Measurements from ENCODE around the gene PRKACA. TPM values are rescaled to one million over a fixed set of nuclear protein-coding genes. Genes with fewer than 3 reads are reported as not detected.

The PRKACA gene
- total and polyA plus RNA-seq, 4 donors: 44.1 to 161 (median 111) TPM

DNA sequence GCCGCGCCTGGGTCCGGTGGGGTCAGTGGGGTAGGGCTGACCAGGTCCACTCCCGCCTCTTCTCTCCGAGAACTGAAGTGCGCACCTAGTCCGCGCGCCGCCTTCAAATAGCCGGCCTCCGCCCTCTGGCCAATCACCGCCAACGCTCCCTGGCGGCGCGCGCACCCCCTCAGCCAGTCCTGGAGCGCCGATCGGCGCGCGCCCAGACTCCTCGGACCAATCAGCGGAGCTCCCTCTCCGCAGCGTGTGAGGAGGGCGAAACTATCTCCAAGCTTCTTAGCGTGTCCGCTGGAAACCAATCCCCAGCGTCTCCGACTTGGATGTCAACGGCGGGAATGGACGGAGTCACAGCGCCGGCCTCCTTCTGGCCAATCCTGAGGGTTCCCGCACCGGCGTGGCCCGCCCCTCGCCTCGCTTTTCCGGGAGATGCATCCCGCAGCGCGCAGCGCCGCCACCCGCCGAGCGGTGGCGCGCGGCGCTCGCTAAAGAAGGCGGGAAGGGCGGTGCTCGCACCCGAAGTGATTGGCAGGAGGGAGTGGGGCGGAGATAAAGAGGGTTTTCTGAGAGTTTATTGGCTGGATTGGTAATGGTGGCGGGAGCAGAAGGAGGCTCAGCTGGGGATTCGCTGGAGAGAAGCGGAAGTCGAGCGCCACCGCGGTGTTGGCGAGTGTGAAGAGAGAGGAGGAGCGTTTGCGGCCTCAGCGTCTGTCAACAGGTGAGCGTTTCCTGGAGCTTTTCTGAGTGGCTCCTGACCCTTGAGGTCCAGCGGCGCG, 19.1 kb upstream of the PRKACA start, which contains the start of gene ASF1B:
ASF1B (minus strand) TSS at position 81 of the 773 bp plus-strand sequence. CDS start 133 bp downstream, outside the sequence.
- peak within 1 kb of the TSS; percentile 96 for H3K27ac ChIP-seq (ENCODE audit: low read depth, low read length)
- H3K4me1 ChIP-seq (ENCODE audit: control insufficient read depth, insufficient read depth, low read length): peaks cover 46% of the 10 kb centered on the region
- WGBS (ENCODE audit: insufficient coverage): under 1% methylated on average over 78 of the region's 78 CpGs

DNA sequence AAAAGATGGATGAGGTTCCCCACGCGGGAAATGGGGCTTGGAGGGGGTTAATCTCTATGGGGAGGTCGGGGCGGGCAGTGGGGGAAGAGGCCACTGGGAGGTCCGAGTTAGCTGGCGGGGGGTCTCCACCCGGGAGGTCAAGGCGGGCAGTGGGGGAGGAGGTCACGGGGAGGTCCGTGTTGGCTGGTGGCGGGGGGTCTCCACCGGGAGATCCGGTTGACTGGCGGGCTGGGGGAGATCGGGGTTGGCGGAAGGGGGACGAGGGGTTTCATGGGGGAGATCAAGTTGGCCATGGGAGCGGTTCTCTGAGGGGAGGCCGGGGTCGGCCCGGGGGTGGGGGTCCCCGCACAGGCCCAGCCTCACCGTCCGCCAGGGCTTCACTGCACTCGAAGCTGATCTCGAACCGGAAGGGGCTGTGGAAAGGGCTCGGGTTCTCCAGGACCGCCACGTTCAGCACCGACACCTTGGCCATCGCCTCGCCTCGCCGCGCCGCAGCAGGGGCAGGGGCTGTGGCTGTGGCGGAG, 18.5 kb upstream of the PRKACA start:
- DNase-seq (ENCODE audit: low read depth in 4 of 6, low spot score in 6 of 6): no peak
- Histone ChIP-seq H3K9me3 (ENCODE audit: control insufficient read depth, insufficient read depth, low read length) (no peaks in the 10 kb centered on the region), H3K27ac (ENCODE audit: low read depth, low read length) (no peak overlapping the region), H3K4me1 (ENCODE audit: control insufficient read depth, insufficient read depth, low read length) (peaks cover 46% of the 10 kb centered on the region), H3K4me3 (ENCODE audit: low read depth, low read length) (peak overlapping the region; percentile 57), H3K27me3 (ENCODE audit: control insufficient read depth, insufficient read depth, low read length) (no peaks in the 10 kb centered on the region), H3K36me3 (ENCODE audit: control insufficient read depth, insufficient read depth, low read length) (no peaks in the 10 kb centered on the region)
- under 1% methylated on average over 35 of the region's 38 CpGs for WGBS (ENCODE audit: insufficient coverage)

More for the DNA sequence above, 19.1 kb upstream of the PRKACA start, which contains the start of gene ASF1B:
- DNase-seq (ENCODE audit: low read depth in 4 of 6, low spot score in 6 of 6): peak; percentile 95 to 100 (median 98)
- peak within 1 kb of the TSS; percentile 88 for H3K4me3 ChIP-seq (ENCODE audit: low read depth, low read length)
- no peaks in the 10 kb centered on the region for H3K27me3 ChIP-seq (ENCODE audit: control insufficient read depth, insufficient read depth, low read length)
- H3K9me3 ChIP-seq (ENCODE audit: control insufficient read depth, insufficient read depth, low read length): no peaks in the 10 kb centered on the region
- no peaks in the 10 kb centered on the region for H3K36me3 ChIP-seq (ENCODE audit: control insufficient read depth, insufficient read depth, low read length)

DNA sequence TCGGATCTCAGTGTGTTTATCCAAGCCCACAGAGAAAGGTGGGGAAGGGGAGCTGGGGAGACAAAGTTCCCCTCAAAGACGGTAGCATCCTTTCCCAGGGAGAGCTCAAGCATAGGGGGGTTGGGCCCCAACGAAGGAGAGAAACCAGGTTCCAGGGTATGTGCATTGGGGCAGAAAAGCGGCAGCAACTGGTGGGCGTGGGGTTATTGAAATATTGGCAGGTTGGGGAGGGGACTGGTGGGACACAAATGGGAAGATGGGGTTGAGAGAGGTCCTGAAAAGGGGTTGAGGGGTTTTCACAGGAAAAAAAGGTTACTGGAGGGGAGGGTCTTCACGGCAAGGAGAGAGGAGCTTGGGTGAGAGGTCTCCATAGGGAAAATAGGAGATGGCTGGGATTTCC, 17.8 kb upstream of the PRKACA start:
- Histone ChIP-seq H3K27me3 (ENCODE audit: control insufficient read depth, insufficient read depth, low read length) (no peaks in the 10 kb centered on the region), H3K27ac (ENCODE audit: low read depth, low read length) (no peak overlapping the region), H3K4me1 (ENCODE audit: control insufficient read depth, insufficient read depth, low read length) (peaks cover 41% of the 10 kb centered on the region), H3K4me3 (ENCODE audit: low read depth, low read length) (peak overlapping the region; percentile 57), H3K36me3 (ENCODE audit: control insufficient read depth, insufficient read depth, low read length) (no peaks in the 10 kb centered on the region), H3K9me3 (ENCODE audit: control insufficient read depth, insufficient read depth, low read length) (no peaks in the 10 kb centered on the region)
- WGBS (ENCODE audit: insufficient coverage): 34% methylated on average over 6 of the region's 6 CpGs
- DNase-seq (ENCODE audit: low read depth in 4 of 6, low spot score in 6 of 6): no peak

DNA sequence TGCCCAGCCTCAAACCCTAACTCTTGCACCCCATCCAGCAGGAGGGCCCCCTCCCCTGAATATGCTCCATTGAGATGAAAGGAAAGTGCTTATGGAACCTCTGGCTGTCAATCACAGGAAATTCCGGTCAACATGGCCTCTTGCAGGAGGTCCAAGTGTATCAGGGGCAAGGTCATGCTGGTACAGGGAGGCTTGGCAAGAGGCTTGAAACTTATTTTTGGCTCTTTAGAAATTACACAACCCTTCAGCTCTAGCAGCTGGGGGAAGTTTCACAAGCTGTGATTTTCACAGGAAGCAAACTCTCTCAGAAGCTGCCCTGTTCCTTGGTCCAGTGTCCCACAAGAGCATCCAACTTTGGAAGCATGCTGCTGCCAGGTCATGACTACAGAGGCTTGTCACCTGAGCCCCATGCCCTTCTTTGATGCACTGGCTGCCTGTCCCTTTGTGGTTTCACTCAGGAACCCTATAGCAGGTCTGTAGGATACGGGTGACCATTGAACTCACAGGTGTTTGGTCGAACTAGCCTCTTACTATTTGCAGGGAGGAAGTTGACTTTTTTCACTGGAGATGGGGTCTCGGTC, 10.5 kb upstream of the PRKACA start:
- Histone ChIP-seq H3K36me3 (ENCODE audit: control insufficient read depth, insufficient read depth, low read length) (no peaks in the 10 kb centered on the region), H3K4me1 (ENCODE audit: control insufficient read depth, insufficient read depth, low read length) (no peaks in the 10 kb centered on the region), H3K4me3 (ENCODE audit: low read depth, low read length) (no peak overlapping the region), H3K27ac (ENCODE audit: low read depth, low read length) (no peak overlapping the region), H3K27me3 (ENCODE audit: control insufficient read depth, insufficient read depth, low read length) (no peaks in the 10 kb centered on the region), H3K9me3 (ENCODE audit: control insufficient read depth, insufficient read depth, low read length) (no peaks in the 10 kb centered on the region)
- WGBS (ENCODE audit: insufficient coverage): 40% methylated on average over 1 of the region's 4 CpGs
- DNase-seq (ENCODE audit: low read depth in 4 of 6, low spot score in 6 of 6): no peak

DNA sequence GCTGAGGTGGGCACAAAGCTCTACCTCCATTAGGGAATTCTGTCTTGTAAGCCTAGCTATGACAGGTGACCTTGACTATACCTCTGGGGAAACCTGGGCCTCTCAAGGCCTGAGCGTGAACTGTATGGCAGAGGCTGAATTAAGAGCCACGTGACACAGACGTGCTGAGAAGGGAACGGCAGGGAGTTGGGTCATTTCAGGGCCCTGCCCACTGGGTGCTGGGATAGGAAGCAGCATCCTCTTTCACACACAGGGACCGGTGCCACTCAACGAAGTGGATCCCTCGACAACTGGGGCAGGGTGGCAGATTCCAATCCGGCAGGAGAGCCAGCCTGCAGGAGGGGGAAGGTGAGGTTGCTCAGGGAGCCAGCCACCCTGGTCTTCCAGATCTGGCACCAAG, 9.6 kb upstream of the PRKACA start:
- H3K4me3 ChIP-seq (ENCODE audit: low read depth, low read length): no peak overlapping the region
- WGBS (ENCODE audit: insufficient coverage): 90% methylated on average over 7 of the region's 8 CpGs
- no peaks in the 10 kb centered on the region for H3K36me3 ChIP-seq (ENCODE audit: control insufficient read depth, insufficient read depth, low read length)
- H3K9me3 ChIP-seq (ENCODE audit: control insufficient read depth, insufficient read depth, low read length): no peaks in the 10 kb centered on the region
- no peaks in the 10 kb centered on the region for H3K4me1 ChIP-seq (ENCODE audit: control insufficient read depth, insufficient read depth, low read length)
- no peak overlapping the region for H3K27ac ChIP-seq (ENCODE audit: low read depth, low read length)
- no peak for DNase-seq (ENCODE audit: low read depth in 4 of 6, low spot score in 6 of 6)
- no peaks in the 10 kb centered on the region for H3K27me3 ChIP-seq (ENCODE audit: control insufficient read depth, insufficient read depth, low read length)

DNA sequence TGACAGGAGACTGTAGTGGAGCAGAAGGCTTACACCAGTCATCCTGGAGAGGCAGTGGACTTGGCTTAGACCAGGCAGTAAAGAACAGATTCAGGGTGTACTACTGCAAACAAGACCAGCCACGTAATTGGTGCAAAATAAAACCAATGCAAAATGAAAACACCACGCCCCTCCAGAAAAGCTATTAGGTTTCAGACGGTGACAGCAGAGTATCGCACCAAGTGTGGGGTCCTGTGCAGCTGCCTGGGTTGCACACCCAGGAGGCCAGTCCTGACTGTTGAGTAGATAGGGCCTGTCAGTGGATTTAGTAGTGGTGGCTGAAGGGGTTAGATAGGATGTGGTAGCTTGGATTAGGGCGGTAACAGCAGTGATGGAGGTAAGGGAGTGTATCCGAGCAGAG, 5.4 kb upstream of the PRKACA start:
- no peaks in the 10 kb centered on the region for H3K27me3 ChIP-seq (ENCODE audit: control insufficient read depth, insufficient read depth, low read length)
- peaks cover 21% of the 10 kb centered on the region for H3K4me1 ChIP-seq (ENCODE audit: control insufficient read depth, insufficient read depth, low read length)
- H3K27ac ChIP-seq (ENCODE audit: low read depth, low read length): no peak overlapping the region
- WGBS (ENCODE audit: insufficient coverage): 90% methylated on average over 4 of the region's 6 CpGs
- H3K9me3 ChIP-seq (ENCODE audit: control insufficient read depth, insufficient read depth, low read length): no peaks in the 10 kb centered on the region
- H3K36me3 ChIP-seq (ENCODE audit: control insufficient read depth, insufficient read depth, low read length): peaks cover 3% of the 10 kb centered on the region
- DNase-seq (ENCODE audit: low read depth in 4 of 6, low spot score in 6 of 6): no peak
- H3K4me3 ChIP-seq (ENCODE audit: low read depth, low read length): no peak overlapping the region

DNA sequence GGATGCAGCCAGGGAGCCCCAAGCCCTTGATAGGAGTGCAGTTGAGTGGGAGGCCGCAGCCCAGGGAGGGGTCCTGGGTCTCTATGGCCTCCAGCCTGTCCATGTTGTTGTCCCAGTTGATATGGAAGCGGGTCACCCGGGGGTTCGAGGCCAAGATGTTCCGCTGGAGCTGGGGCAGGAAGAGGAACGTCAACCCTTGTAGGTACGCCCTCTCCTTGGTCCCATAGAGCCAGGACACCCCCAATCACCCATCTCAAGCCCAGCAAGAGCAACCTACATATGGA, 2.9 kb upstream of the PRKACA start:
- H3K9me3 ChIP-seq (ENCODE audit: control insufficient read depth, insufficient read depth, low read length): no peaks in the 10 kb centered on the region
- no peak for DNase-seq (ENCODE audit: low read depth in 4 of 6, low spot score in 6 of 6)
- H3K27me3 ChIP-seq (ENCODE audit: control insufficient read depth, insufficient read depth, low read length): no peaks in the 10 kb centered on the region
- no peak overlapping the region for H3K4me3 ChIP-seq (ENCODE audit: low read depth, low read length)
- H3K36me3 ChIP-seq (ENCODE audit: control insufficient read depth, insufficient read depth, low read length): peaks cover 3% of the 10 kb centered on the region
- H3K4me1 ChIP-seq (ENCODE audit: control insufficient read depth, insufficient read depth, low read length): peaks cover 39% of the 10 kb centered on the region
- H3K27ac ChIP-seq (ENCODE audit: low read depth, low read length): no peak overlapping the region
- WGBS (ENCODE audit: insufficient coverage): 99% methylated on average over 6 of the region's 7 CpGs

DNA sequence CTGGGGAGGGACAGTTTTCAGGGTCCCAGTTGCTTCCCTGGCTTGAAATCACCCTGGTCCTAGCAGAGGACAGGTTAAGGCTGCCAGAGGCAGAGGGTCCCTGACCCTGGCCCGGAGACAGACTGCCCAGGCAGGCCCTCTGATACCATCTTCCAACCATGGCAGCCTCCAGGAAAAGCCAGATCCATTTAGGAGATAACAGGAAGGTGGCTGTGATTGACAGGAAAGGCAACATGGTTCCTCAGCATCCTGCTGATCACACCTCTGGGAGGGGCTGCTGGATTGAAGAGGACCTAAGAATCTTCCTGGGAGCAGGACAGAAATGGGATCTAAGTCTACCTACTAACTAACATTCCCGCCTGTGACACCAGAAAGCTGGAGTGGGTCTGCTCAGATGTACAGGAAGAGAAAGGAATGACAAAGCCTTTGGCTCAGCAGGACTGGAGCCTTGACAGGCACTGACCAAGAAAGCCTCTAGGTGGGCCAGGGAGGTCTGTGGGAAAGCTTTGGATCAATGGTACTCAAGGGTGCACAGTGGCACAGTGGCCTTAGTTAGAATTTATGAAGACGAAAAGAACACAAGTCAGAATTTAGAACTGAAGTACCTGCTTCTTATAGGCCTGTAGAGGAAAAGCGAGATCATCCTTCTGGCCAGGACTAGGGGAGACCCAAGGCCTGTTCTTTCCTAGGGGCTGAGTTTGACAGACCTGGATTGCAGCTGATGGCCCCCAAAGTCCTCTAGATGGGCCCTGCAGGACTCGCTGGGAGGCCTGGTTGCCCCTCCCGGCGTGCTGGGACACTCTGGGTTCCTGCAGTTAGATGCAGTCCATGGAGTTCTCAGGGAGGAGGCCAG, 2.3 kb upstream of the PRKACA start:
- Histone ChIP-seq H3K4me3 (ENCODE audit: low read depth, low read length) (no peak overlapping the region), H3K4me1 (ENCODE audit: control insufficient read depth, insufficient read depth, low read length) (peaks cover 41% of the 10 kb centered on the region), H3K36me3 (ENCODE audit: control insufficient read depth, insufficient read depth, low read length) (peaks cover 3% of the 10 kb centered on the region), H3K9me3 (ENCODE audit: control insufficient read depth, insufficient read depth, low read length) (no peaks in the 10 kb centered on the region), H3K27ac (ENCODE audit: low read depth, low read length) (no peak overlapping the region), H3K27me3 (ENCODE audit: control insufficient read depth, insufficient read depth, low read length) (no peaks in the 10 kb centered on the region)
- DNase-seq (ENCODE audit: low read depth in 4 of 6, low spot score in 6 of 6): no peak
- 87% methylated on average over 6 of the region's 7 CpGs for WGBS (ENCODE audit: insufficient coverage)

DNA sequence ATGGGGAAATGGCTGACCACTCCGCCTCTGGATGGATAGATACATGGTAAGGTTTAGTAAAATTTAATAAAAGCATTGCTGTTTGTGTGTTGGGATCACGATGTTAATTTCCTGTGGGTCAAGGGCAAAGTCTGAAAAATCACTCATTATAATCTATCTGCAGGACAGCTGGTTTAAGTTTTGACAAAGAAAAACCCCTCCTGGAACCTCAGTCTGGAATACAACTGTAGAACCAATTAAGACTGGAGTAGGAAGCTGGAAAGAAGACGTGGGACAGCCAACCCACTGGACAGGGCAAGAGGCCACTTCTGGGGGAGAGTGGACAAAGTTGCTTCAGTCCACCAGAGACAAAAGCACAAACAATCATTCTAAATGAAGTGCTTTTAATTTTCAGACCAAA, 1.6 kb upstream of the PRKACA start:
- Histone ChIP-seq H3K4me3 (ENCODE audit: low read depth, low read length) (no peak overlapping the region), H3K27me3 (ENCODE audit: control insufficient read depth, insufficient read depth, low read length) (no peaks in the 10 kb centered on the region), H3K36me3 (ENCODE audit: control insufficient read depth, insufficient read depth, low read length) (peaks cover 10% of the 10 kb centered on the region), H3K9me3 (ENCODE audit: control insufficient read depth, insufficient read depth, low read length) (no peaks in the 10 kb centered on the region), H3K4me1 (ENCODE audit: control insufficient read depth, insufficient read depth, low read length) (peaks cover 48% of the 10 kb centered on the region), H3K27ac (ENCODE audit: low read depth, low read length) (peak overlapping the region; percentile 99)
- no peak for DNase-seq (ENCODE audit: low read depth in 4 of 6, low spot score in 6 of 6)
- no CpG with 5 or more reads among the region's 3 CpGs for WGBS (ENCODE audit: insufficient coverage)
